Left ventricle myocardium inferior (tissue), 1 donor: ENCODE measurements around the gene NCKAP1. TPM values are rescaled to one million over a fixed set of nuclear protein-coding genes. Genes with fewer than 3 reads are reported as not detected.
"Not testable (repeated sequence)": the region's sequence is repeated elsewhere in the genome, so short reads cannot be mapped to it uniquely, and the experiment has no call there.

ENCODE experiments used
- DNase-seq: peaks from one replicate; pipeline ENCODE4 v3.0.0-alpha.2; 2020
- H3K27ac ChIP-seq: fragments of 200-600 bp; replicated peaks from 2 replicates; pipeline ENCODE4 v1.8.0; 2021
- H3K27me3 ChIP-seq: fragments of 200-600 bp; 2 replicates; pipeline ENCODE4 v1.8.0; 2021; ENCODE audit warnings: low read depth
- H3K36me3 ChIP-seq: fragments of 200-600 bp; 2 replicates; pipeline ENCODE4 v1.8.0; 2021
- H3K4me1 ChIP-seq: fragments of 200-600 bp; 2 replicates; pipeline ENCODE4 v1.8.0; 2021
- H3K4me3 ChIP-seq: fragments of 200-600 bp; 2 replicates; pipeline ENCODE4 v1.8.0; 2021; ENCODE audit warnings: mild to moderate bottlenecking, moderate library complexity
- H3K9me3 ChIP-seq: fragments of 200-600 bp; replicated peaks from 2 replicates; pipeline ENCODE4 v1.8.0; 2021
- intact Hi-C: fragments of 100-400 bp; cut with micrococcal nuclease; formaldehyde crosslinking; loops from one replicate; pipeline ENCODE4 v1.11.0; 2022
- total RNA-seq: library from RNA; stranded (reverse); fragmentation: NEBNext Ultra II Directional; extraction: Animal tissue kit (Norgen Biotek cat#: 25700); gene quantifications from one replicate; pipeline ENCODE4 v1.2.1, GENCODE V29; 2021
- TF ChIP-seq, protein P1 (sequence below): fragments of 200-600 bp; IDR thresholded peaks from 2 replicates; pipeline ENCODE4 v1.8.0; 2021; ENCODE audit warnings: antibody characterized with exemption, mild to moderate bottlenecking, borderline replicate concordance
- donor health status: DM: no; HTN: yes; CAD: no; lungs with severe emphysema.

NCKAP1 gene
- total RNA-seq, 1 donor from 2014 or later, result 142 TPM

DNA sequence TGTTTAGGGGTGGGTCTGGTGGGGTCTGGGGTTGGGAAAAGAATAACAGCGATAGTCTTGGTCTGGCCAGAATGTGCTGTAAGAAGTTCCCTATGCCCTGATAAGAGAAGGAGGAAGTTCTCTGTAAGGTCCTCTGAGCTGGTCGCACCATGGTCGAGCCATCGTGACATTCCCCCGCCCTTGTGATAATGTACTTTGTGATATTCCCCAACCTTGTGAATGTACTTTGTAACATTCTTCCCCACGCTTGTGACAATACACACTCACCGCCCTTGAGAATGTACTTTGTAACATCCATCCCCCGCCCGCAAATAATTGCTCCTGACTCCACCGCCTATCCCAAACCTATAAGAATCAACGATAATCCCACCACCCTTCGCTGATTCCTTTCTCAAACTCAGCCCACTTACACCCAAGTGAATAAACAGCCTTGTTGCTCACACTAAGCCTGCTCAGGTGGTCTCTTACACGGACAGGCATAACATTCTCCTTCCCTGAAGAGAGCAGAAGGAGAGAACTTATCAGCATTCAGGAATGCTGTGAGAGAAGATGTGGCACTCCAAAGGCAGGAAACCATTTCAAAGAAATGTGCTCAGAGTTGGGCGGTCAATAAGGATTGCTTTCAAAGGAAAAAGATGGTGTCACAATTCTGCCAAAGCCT lies 22.4 kb upstream of the NCKAP1 start:
- TF ChIP-seq, protein P1, sequence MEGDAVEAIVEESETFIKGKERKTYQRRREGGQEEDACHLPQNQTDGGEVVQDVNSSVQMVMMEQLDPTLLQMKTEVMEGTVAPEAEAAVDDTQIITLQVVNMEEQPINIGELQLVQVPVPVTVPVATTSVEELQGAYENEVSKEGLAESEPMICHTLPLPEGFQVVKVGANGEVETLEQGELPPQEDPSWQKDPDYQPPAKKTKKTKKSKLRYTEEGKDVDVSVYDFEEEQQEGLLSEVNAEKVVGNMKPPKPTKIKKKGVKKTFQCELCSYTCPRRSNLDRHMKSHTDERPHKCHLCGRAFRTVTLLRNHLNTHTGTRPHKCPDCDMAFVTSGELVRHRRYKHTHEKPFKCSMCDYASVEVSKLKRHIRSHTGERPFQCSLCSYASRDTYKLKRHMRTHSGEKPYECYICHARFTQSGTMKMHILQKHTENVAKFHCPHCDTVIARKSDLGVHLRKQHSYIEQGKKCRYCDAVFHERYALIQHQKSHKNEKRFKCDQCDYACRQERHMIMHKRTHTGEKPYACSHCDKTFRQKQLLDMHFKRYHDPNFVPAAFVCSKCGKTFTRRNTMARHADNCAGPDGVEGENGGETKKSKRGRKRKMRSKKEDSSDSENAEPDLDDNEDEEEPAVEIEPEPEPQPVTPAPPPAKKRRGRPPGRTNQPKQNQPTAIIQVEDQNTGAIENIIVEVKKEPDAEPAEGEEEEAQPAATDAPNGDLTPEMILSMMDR, result no peak
- no peak for DNase-seq
- Histone ChIP-seq H3K27ac (no peak overlapping the region), H3K9me3 (no peaks in the 10 kb centered on the region), H3K4me3 (no peak overlapping the region), H3K4me1 (peaks cover 8% of the 10 kb centered on the region), H3K27me3 (no peaks in the 10 kb centered on the region), H3K36me3 (no peaks in the 10 kb centered on the region)
- intact Hi-C loops, result no loop called here

DNA sequence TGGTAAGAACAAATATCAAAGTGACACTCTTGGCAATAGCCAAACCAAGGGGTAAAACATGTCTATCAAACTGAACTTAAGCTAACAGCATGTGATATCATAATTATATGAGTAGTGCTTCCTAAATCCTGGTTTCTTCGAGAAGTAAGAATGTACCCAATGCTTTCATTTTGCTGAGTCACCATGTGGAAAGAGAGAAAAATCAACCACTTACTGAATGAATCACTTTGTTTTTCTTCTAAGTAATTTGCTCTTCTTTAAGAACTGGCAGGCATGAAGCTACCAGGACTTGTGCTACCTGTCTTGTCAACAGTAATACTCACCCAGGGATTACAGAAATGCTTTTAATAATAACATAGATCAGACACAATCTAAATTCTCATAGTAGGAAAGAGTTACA lies 21.3 kb upstream of the NCKAP1 start:
- DNase-seq, result no peak
- Histone ChIP-seq H3K27ac (no peak overlapping the region), H3K27me3 (no peaks in the 10 kb centered on the region), H3K9me3 (no peaks in the 10 kb centered on the region), H3K36me3 (no peaks in the 10 kb centered on the region), H3K4me1 (peaks cover 8% of the 10 kb centered on the region), H3K4me3 (no peak overlapping the region)
- intact Hi-C loops, result no loop called here
- TF ChIP-seq, protein P1, result no peak

DNA sequence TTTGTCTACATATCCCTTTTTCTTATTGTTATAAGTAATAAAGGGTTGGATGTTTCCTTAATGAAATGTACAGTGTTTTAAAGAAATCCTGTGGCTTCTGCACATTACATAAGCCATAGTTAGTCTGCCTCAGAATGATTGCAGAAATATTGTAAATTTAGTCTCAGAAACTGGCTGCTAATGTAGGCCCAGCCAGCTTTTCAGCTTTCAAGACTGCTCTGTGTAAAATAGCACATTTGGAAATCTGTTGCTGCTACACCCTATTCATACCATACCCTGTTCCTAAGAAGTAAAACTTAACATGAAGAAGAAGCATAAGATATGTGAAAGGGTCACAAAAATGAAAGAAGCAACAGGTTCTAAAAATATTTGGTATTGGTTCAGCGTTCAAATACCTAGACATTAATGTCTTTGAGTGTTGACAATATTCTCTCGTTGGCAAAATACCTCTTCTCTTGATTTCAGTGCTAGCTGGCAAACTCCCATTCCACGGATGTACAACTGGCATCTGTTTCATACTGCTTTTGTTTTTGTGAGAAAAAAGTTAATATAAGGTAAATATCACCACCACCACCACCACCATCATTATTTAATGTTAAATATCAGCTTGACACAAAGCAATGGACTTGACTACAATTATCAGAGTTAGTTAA lies 19.2 kb upstream of the NCKAP1 start:
- Histone ChIP-seq H3K27me3 (no peaks in the 10 kb centered on the region), H3K4me3 (no peak overlapping the region), H3K27ac (no peak overlapping the region), H3K36me3 (no peaks in the 10 kb centered on the region), H3K9me3 (no peaks in the 10 kb centered on the region), H3K4me1 (peaks cover 8% of the 10 kb centered on the region)
- TF ChIP-seq, protein P1, result no peak
- DNase-seq, result no peak
- intact Hi-C loops, result no loop called here

DNA sequence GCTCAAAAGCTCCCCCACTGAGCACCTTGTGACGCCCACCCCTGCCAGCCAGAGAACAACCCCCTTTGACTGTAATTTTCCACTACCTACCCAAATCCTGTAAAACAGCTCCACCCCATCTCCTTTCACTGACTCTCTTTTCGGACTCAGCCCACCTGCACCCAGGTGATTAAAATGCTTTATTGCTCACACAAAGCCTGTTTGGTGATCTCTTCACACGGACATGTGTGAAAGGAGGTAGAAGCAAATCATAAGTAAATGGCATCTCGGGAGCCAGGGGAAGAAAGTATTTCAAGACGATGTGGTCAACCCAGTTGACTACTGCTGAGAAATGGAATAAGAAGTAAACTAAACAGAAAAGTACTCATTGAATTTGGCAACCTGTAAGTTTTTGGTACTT lies 11.2 kb upstream of the NCKAP1 start:
- Histone ChIP-seq H3K4me1 (no peaks in the 10 kb centered on the region), H3K36me3 (no peaks in the 10 kb centered on the region), H3K4me3 (no peak overlapping the region), H3K9me3 (no peaks in the 10 kb centered on the region), H3K27ac (no peak overlapping the region), H3K27me3 (peaks cover 20% of the 10 kb centered on the region)
- TF ChIP-seq, protein P1, result no peak
- intact Hi-C loops, result no loop called here
- no peak for DNase-seq

DNA sequence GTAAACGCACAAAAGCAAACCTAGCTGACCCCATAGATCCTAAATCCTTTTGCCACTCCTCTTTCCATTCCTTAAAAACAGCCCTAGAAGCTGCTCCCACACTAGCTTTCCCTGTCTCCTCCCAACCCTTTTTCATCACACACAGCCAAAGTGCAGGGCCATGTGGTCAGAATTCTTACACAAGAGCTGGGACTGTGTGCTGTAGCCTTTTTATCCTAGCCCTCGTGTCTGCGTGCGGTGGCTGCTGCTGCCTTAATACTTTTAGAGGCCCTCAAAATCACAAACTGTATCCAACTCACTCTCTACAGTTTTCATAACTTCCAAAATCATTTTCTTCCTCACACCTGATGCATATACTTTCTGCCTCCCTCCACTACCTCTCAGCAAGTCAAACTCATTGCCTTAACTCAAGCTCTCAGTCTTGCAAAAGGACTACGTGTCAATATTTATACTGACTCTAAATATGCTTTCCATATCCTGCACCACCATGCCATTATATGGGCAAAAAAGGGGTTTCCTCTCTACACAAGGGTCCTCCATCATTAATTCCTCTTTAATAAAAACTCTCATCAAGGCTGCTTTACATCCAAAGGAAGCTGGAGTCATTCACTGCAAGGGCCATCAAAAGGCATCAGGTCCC lies 9.3 kb upstream of the NCKAP1 start:
- H3K36me3 ChIP-seq, H3K4me1 ChIP-seq, DNase-seq, H3K9me3 ChIP-seq, intact Hi-C loops, H3K4me3 ChIP-seq, H3K27ac ChIP-seq: not testable (repeated sequence)
- peaks cover 20% of the 10 kb centered on the region for H3K27me3 ChIP-seq

DNA sequence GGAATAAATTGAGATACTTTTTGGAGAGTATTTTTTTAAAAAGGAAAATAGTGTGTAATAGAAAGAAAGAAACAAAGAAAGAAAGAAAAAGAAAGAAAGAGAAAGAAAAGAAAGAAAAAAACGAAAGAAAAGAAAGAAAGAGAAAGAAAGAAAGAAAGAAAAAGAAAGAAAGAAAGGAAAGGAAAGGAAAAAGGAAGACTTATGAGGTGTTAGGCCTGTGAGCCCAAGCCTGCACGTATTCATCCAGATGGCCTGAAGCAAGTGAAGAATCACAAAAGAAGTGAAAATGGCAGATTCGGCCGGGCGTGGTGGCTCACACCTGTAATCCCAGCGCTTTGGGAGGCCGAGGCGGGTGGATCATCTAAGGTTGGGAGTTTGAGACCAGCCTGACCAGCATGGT lies 5.3 kb upstream of the NCKAP1 start:
- DNase-seq, intact Hi-C loops, H3K4me1 ChIP-seq, H3K9me3 ChIP-seq, H3K36me3 ChIP-seq, H3K27ac ChIP-seq, H3K4me3 ChIP-seq: not testable (repeated sequence)
- H3K27me3 ChIP-seq, result peaks cover 15% of the 10 kb centered on the region
